NCI-H2171 (cell line): ENCODE measurements around the gene ACVR2A.

Experiments
- DNase-seq: peaks from one replicate; lab custom pipeline; 2025; lab: John Stamatoyannopoulos, UW

Gene ACVR2A

GRCh38 chr2:147855316-147855715 is 10.5 kb downstream of the ACVR2A start:
- DNase-seq, result no peak

GRCh38 chr2:147855977-147856376 is 11.1 kb downstream of the ACVR2A start:
- no peak for DNase-seq

GRCh38 chr2:147860009-147860408 is 15.2 kb downstream of the ACVR2A start:
- peak; percentile 92 for DNase-seq

GRCh38 chr2:147862859-147863516 is 18.2 kb downstream of the ACVR2A start:
- no peak for DNase-seq

- DNase-seq, result no peak
Measured at GRCh38 chr2:147863835-147864234, 19.0 kb downstream of the ACVR2A start.

- no peak for DNase-seq
Measured at GRCh38 chr2:147865560-147865959, 20.7 kb downstream of the ACVR2A start.

DNA sequence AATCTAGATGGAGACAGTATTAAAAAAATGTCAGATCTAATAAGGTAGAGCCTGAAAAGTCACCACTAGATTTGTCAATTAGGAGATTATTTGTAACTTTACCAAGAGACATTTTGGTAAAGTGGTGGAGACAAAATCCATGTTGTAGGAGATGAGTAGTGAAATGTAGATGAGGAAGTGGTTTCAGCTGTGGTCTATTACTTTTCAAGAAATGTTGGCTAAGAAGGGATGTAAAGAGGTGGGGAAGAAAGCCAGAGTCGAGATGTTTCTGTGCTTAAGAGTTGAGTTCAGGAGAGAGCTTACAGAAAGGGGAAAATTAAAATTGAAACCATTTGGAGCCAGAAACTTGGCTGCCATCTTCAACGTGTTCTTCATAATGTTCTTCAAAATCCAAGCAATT is 22.2 kb downstream of the ACVR2A start:
- no peak for DNase-seq

- DNase-seq, result no peak
Measured at GRCh38 chr2:147869934-147870333, 25.1 kb downstream of the ACVR2A start.

DNA sequence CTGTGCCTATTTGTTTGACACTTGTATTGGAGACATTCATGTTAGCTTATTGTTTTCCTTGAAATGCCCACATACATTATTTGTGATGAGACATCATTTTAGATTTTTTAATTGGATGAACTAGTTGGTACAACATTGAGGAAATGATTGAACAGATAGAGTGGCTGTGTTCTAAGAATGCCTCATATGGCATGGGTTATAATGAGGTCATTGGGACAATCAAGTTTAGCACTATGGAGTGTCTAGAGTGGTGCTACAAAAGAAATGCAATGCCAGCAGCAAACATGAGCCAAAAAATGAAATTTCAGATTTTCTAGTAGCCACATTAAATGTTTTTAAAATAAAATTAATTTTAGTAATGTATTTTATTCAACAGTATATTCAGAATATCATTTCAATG is 28.1 kb downstream of the ACVR2A start:
- no peak for DNase-seq

GRCh38 chr2:147873859-147874483 is 29.1 kb downstream of the ACVR2A start:
- DNase-seq, result no peak

- DNase-seq, result no peak
Measured at GRCh38 chr2:147879846-147880245, 35.0 kb downstream of the ACVR2A start.

GRCh38 chr2:147882631-147883030 is 37.8 kb downstream of the ACVR2A start:
- DNase-seq, result no peak

DNA sequence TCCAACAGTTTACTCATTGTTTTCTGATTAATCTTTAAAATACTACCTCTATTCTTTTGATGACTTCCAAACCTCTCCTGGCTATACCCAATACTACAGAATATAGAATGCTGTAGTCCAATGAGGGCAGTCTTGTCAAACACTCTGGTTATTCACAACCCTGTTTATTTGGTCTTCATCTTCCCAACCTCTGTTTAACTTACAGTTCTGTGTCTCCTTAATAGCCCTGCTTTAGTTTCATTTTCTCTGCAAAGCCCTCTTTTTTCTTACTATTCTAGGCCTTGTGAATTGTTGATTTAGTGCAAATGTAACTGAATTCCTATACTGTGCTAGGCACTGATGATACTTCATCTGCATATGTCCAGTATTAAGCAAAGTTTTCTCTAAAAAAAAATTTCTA is 40.0 kb downstream of the ACVR2A start:
- DNase-seq, result no peak

GRCh38 chr2:147886136-147886535 is 41.3 kb downstream of the ACVR2A start:
- no peak for DNase-seq

- DNase-seq, result no peak
Measured at GRCh38 chr2:147888680-147889079, 43.9 kb downstream of the ACVR2A start.

DNA sequence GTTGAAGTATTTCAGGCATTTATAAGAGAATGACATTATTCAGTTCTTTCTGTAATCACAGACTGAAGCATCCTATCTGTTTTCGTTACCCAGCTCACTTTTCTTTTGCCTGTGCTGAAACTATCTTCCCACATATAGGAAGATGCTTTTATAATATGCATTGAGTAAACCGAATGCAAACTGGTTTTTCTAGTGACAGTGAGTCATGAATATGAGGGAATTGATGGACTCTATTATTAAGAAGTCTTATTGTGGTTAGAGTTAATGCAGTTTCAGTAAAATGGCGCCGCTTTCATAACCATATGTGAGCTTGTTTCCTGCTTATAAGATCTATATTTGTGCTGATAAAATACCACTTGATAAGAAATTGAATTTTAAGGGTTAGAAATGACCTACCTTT is 59.2 kb downstream of the ACVR2A start:
- no peak for DNase-seq

GRCh38 chr2:147909178-147909577 is 64.3 kb downstream of the ACVR2A start:
- no peak for DNase-seq

- DNase-seq, result peak; percentile 47
Measured at GRCh38 chr2:147910990-147911473, 66.2 kb downstream of the ACVR2A start.

DNA sequence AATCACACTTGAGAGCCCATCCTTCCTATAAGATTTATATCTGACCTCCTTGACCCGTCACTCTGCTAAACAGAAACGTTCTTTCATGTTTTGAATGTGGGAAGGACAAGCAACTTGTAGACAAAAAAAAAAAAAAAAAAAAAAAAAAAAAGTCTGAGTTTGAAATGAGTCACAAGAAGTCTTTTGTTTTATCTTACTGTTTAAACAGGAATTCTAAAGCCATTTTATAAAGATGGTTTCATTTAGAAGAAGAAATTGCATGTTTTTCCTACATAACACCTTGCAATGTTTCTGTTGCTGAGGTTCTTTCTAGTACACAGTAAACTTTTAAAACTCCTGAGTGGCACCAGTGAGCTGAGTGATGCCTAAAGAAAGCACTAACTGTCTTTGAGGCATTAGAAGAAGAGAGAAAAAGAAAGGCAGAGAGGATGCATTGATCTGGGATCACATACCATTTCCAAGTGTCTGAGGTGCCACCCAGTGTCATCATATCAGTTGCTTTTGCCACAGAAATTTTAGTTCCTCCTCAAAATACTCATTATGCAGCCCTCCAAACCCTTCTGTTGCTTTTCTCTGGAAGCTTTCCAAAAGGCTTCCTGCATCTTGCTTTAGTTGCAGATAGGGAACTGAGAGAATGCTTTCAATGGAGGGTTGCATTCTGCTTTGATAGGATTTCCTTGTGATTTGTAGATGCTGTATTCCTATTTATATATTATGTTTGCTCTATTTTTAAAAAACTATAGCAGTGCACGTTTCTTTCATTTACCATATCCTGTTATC is 69.1 kb downstream of the ACVR2A start:
- peak; percentile 12 for DNase-seq

GRCh38 chr2:147916067-147916466 is 71.2 kb downstream of the ACVR2A start:
- no peak for DNase-seq

- no peak for DNase-seq
Measured at GRCh38 chr2:147916723-147917122, 71.9 kb downstream of the ACVR2A start.

- no peak for DNase-seq
Measured at GRCh38 chr2:147917161-147917560, 72.3 kb downstream of the ACVR2A start.

GRCh38 chr2:147923846-147924245 is 79.0 kb downstream of the ACVR2A start:
- no peak for DNase-seq
